GM21723 (cell line): Measurements from ENCODE around the gene SEC22B.
A peak's percentile ranks its signal among the peaks of the same experiment; 100 is the strongest.
"Not testable (repeated sequence)": the region's sequence is repeated elsewhere in the genome, so short reads cannot be mapped to it uniquely, and the experiment has no call there.

Experiments used
- ATAC-seq: cut with Tn5 transposase; IDR thresholded peaks from one replicate; pipeline ENCODE4 v1.9.1; 2021; ENCODE audit warnings: mild to moderate bottlenecking, moderate library complexity; ENCODE audit not compliant: unreplicated experiment

The SEC22B gene

GRCh38 chr1:120176092-120176855 lies at the start of gene SEC22B:
Gene SEC22B (minus strand): TSS chr1:120176520. CDS start chr1:120176381, 139 bp downstream.
- ATAC-seq, result peak; percentile 97

DNA sequence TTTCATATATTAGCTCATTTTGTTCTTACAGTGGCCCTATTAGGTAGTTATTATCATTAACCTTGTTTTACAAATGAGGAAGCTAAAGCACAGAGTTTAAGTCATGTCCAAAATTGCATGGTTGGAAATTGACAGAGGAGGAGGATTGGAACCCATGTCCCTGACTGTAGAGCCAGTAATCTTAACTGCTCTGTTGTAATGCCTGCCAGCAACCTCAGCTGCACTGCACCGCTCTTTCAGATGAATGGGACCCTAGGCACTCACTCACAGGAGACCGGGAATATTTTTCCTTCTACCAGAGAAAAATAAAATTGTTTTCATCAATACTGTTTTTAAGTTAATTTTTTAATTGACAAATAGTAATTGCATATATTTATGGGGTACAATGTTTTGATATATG lies 41.6 kb upstream of the SEC22B start:
- ATAC-seq, result not testable (repeated sequence)

- ATAC-seq, result not testable (repeated sequence)
Measured at GRCh38 chr1:120217175-120217929, 41.0 kb upstream of the SEC22B start.

- not testable (repeated sequence) for ATAC-seq
Measured at GRCh38 chr1:120213606-120214005, 37.3 kb upstream of the SEC22B start.

- ATAC-seq, result not testable (repeated sequence)
Measured at GRCh38 chr1:120210754-120211153, 34.4 kb upstream of the SEC22B start.

DNA sequence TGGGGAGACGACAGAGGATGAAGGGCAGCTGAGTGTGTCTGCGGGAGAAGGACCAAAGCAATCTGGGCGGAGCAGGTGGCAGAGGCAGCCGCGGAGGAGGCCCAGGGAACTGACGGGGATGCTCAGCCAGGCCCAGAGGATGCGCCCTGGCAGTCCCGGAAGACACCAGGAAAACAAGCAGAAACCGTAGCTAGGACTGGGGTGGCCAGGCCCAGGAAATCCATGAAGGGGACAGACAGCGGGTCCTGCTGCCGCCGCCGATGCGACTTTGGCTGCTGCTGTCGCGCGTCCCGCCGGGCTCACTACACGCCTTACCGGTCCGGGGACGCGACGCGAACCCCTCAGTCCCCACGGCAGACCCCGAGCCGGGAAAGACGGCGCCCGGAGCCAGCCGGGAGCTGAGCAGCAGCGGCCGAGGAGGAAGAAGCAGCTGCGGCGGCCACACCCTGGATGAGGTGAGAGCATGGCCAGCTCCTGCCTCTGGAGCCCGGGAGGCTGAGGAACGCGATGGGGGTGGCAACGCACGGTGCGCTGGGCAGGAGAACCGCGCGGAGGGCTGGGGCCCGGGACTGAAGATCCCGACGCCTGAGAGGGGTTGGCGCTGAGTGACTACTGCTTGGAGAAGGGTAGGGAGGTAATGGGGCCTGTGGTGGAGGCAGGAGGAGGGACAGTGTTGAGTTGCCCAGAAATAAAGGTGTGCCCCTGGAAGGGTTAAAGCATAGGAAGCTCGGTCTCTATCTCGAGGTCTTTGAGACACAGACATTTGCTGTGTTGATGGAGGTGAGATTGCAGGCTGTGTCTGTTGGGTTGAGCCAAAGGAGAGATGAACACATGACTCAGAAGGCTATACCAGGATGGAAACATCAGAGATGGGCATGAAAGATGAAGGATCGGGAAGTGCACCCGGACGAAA lies 20.8 kb upstream of the SEC22B start:
- ATAC-seq, result not testable (repeated sequence)

- ATAC-seq, result not testable (repeated sequence)
Measured at GRCh38 chr1:120188626-120189025, 12.3 kb upstream of the SEC22B start.

DNA sequence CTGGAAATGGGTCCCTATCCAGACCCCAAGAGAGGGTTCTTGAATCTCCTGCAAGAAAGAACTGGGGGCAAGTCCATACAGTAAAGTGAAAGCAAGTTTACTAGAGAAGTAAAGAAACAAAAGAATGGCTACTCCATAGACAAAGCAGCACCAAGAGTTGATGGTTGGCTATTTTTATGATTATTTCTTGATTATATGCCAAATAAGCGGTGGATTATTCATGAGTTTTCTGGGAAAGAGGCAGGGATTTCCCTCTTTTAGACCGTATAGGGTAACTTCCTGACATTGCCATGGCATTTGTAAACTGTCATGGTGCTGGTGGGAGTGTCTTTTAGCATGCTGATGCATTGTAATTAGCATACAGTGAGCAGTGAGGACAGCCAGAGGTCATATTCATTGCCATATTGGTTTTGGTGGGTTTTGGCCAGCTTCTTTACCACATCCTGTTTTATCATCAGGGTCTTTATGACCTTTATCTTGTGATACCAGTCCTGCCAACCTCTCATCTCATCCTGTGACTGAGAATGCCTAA lies 5.9 kb upstream of the SEC22B start:
- not testable (repeated sequence) for ATAC-seq

- ATAC-seq, result not testable (repeated sequence)
Measured at GRCh38 chr1:120179811-120180690, 3.7 kb upstream of the SEC22B start.

DNA sequence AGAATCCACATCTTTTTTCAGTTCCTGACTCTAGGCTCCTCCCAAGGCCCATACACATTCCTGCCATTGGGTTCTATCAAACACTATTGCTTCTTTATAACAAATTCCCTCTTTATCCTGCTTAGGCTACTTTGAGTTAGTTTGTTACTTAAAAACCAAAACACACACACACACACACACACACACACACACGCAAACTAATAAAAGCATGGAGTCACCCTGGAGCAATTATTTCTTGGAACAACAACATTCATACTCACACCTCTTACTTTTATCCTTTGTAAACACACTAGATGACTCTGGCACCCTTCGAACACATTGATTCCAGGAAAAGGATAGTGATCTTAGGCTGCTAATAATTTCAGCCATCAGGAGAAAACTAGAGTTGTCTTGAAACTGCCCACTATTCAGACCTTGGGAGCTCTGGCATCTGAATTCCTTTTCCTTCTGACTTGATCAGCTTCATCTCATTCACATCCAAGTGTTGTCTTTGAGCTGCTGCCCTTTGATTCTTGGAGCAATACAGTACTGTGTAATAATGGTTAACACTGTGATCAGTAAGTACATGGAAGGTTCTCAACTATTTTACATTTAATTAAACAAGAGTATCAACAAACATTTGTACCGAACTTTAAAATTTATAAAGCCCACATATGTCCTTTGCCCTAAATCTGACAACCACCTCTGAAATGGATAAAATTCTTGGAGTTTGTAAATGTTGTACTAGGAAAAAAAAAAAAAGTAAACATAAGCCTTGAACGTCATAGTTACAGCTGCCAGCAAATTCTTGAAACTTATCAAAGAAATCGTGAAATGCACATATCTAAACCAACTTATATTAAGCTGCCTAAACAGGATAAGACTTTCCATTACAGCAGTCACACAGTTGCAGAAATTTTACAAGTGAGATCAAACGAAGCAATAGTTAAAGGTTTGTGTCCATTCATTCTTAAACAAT lies 2.8 kb upstream of the SEC22B start:
- no peak for ATAC-seq

GRCh38 chr1:120178058-120178457 lies 1.7 kb upstream of the SEC22B start:
- not testable (repeated sequence) for ATAC-seq

DNA sequence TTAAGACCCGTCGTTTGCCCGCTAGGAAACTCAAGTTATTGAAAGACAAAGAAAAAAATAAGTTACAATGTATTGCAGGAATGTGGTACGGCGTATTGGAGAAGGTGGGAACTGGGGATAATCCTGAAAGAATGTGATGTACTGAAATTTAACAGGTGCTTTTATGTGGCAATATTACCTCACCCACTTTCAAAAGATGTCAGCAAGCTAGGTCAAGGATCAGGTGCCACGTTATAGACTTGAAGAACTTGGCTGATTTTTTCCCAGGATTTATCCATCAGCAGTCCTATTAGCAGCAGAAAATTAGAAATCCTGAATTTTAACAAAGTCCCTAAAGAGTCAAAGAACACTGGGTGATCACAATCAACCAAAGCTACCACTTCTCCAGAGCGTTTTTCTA lies 632 bp downstream of the SEC22B start:
- ATAC-seq, result not testable (repeated sequence)

DNA sequence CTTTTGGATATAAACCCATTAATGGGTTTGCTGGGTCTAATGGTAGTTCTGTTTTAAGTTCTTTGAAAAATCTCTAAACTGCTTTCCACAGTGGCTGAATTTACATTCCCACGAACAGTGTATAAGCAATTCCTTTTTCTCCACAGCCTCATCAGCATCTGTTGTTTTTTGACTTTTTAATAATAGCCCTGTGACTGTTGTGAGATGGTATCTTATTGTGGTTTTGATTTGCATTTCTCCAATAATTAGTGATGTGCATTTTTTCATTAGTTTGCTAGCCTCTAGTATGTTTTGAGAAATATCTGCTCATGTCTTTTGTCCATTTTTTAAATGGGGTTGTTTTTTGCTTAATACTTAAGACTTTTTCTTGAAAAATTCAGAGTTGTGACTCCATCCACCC lies 11.6 kb downstream of the SEC22B start:
- ATAC-seq, result not testable (repeated sequence)

- not testable (repeated sequence) for ATAC-seq
Measured at GRCh38 chr1:120162015-120162414, 14.3 kb downstream of the SEC22B start.

DNA sequence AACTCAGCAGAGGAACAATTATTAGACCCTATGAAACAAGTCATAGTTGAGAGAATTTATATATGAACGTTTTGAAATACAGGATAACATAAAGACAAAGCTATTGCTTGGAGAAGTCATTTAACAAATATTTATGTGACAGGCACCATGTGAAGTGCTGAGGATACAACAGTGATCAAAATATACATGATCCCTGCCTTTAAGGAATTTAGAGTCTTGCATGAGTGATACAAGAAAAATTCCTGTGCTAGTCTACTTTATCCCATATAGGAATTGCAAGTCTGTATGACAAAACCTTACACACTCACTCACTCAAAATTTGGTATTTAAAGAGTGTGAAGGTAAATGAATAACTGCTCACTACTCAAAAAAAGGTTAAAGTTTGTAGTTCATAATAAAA lies 17.8 kb downstream of the SEC22B start:
- not testable (repeated sequence) for ATAC-seq

DNA sequence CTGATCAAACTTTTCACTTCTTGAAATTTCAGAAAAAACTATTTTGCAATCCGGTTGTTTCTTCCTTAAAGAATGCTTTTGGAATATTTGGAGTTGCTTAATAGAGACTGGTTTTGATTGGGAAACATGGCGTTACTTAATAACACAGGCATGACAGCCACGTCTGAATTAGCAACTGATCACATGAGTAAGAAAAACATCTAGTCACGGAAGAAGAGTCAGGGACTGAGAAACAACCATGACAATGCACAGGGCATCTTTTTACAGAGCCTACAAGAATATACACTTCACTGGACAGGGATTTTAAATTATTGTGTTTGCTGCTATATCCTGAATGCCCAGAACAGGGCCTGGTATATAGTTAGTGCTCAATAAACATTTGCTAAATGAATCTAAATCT lies 18.2 kb downstream of the SEC22B start:
- ATAC-seq, result not testable (repeated sequence)

DNA sequence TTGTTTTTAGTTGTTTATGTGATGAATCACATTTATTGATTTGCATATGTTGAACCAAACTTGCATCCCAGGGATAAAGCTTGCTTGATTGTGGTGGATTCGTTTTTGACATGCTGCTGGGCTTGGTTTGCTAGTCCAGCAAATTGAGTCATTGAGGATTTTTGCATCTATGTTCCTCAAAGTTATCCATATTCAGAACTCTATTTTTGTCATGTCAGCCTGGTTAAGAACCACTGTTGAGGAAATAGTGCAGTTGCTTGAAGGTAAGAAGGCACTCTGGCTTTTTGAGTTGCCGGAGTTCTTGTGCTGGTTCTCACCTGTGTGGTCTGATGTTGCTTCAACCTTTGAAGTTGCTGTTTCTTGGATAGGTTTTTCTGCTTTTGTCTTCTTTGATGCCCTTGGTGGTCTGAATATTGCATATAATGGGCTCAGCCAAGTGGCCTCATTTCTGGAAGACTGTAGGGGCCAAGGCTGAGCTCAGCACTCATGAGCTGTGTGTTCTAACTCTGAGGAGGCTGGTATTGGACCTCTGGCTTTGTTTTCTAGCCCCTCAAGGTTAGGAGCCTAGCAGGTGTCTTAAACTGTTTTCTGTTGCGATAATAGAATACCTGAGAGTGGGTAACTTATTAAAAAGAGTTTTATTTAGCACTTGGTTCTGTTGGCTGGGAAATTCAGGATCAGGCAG lies 26.0 kb downstream of the SEC22B start:
- not testable (repeated sequence) for ATAC-seq
